ENCODE measurements around the gene CACNG6.

CACNG6 gene

DNA sequence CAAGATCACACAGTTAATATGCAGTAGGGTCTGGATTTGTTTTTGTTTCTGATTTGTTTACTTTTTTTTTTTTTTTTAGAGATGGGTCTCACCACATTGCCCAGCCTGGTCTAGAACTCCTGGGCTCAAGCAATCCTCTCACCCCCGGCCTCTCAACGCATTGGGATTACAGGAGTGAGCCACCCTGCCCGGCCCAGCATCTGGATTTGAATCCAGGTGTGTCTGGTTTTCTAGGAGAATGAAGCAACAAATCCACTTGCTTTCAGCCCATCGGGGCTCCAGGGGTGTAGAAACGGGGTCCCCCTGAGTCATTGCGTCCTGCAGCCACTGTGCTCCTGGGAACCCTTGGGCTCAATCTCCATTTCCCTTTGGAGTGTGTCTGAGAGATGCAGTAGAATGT is 22.1 kb upstream of the CACNG6 start:
- no peak for DNase-seq (ENCODE audit: low spot score)

DNA sequence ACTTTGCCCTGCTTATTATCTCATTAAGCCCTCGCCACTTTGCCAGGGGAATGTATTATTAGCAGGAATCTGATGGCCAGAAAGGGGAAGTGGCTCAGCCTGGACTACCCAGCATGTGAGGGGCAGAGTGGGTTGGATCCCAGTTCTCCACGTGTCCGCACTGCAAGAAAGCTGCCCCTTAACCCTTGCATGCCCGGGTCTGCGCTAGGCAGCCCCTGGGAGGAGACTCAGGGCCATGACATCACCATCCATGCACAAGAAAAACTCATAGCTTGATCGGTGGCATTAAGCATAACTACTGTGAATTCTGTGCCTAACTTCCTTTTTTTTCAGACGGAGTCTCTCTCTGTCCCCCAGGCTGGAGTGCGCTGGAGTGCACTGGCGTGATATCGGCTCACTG is 19.8 kb upstream of the CACNG6 start:
- no peak for DNase-seq (ENCODE audit: low spot score)

- DNase-seq (ENCODE audit: low spot score): no peak
Observed at GRCh38 chr19:53977429-53977990, 13.9 kb upstream of the CACNG6 start.

GRCh38 chr19:53977991-53978731 is 13.3 kb upstream of the CACNG6 start:
- DNase-seq (ENCODE audit: low spot score): no peak

- DNase-seq (ENCODE audit: low spot score): no peak
Observed at GRCh38 chr19:53978975-53979801, 12.2 kb upstream of the CACNG6 start.

GRCh38 chr19:53980539-53981375 is 10.7 kb upstream of the CACNG6 start:
- DNase-seq (ENCODE audit: low spot score): no peak

GRCh38 chr19:53981376-53981951 is 10.0 kb upstream of the CACNG6 start:
- DNase-seq (ENCODE audit: low spot score): no peak

DNA sequence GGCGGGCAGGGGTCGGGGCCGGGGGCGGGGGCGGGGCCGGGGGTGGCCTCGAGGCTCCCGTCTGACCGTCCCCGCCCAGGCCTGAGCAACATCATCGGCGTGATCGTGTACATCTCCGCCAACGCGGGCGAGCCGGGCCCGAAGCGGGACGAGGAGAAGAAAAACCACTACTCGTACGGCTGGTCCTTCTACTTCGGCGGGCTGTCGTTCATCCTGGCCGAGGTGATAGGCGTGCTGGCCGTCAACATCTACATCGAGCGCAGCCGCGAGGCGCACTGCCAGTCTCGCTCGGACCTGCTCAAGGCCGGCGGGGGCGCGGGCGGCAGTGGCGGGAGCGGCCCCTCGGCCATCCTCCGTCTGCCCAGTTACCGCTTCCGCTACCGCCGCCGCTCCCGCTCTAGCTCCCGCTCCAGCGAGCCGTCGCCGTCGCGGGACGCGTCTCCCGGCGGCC is 9.4 kb upstream of the CACNG6 start:
- no peak for DNase-seq (ENCODE audit: low spot score)

DNA sequence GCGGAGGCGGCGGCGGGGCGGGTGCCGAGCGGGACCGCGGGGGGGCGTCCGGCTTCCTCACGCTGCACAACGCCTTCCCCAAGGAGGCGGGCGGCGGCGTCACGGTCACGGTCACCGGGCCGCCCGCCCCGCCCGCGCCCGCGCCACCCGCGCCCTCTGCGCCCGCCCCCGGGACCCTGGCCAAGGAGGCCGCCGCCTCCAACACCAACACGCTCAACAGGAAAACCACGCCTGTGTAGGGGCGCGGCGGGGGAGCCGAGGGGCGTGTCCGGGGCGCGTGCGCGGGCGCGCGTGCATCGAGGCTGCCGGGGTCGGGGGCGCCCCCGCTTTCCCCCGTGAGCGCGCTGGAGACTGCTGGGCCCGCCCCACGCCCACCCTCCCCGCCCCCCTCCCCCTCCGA is 8.8 kb upstream of the CACNG6 start:
- DNase-seq (ENCODE audit: low spot score): no peak

- no peak for DNase-seq (ENCODE audit: low spot score)
Observed at GRCh38 chr19:53983457-53984289, 7.8 kb upstream of the CACNG6 start.

GRCh38 chr19:53985863-53986262 is 5.6 kb upstream of the CACNG6 start:
- DNase-seq (ENCODE audit: low spot score): no peak

GRCh38 chr19:53988981-53989380 is 2.5 kb upstream of the CACNG6 start:
- no peak for DNase-seq (ENCODE audit: low spot score)

DNA sequence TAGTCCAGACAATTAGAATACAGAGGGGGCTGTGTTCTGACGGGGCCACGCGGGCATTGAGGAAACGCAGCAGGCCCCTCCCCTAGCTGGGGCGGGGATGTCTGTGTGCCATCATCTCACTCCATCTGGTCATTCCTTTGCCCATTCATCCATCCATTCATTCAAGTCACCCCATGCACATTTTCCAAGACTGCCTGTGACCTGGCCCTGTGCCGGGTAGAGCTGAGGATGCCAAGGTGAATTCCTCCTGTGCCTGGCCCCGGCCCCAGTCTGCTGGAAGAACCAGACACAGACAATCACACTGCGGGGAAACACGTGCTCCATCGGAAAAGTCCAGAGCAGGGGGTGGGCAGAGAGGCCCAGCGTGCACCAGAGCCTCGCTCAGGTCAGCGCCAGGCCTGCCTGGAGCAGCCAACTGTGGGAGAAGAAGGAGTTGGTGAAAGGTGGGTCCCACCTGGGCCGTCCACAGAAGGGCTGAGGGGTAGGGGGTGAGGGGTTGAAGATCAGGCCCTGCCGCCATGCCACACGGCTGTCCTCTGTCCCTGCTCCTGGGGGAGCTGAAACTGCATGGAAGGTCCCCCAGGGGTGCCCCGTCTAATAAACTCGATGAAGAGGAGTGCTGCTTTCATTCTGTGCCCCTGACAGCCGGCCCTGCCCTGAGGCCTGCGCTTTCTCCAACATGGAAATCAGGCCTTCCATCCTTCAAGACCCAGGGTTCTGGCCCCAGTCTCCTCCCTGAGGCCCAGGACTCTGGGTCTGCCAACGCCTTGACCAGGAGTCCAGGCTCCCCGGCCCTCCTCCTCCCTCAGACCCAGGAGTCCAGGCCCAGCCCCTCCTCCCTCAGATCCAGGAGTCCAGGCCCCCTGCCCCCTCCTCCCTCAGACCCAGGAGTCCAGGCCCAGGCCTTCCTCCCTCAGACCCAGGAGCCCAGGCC is 1.6 kb upstream of the CACNG6 start:
- no peak for DNase-seq (ENCODE audit: low spot score)

DNA sequence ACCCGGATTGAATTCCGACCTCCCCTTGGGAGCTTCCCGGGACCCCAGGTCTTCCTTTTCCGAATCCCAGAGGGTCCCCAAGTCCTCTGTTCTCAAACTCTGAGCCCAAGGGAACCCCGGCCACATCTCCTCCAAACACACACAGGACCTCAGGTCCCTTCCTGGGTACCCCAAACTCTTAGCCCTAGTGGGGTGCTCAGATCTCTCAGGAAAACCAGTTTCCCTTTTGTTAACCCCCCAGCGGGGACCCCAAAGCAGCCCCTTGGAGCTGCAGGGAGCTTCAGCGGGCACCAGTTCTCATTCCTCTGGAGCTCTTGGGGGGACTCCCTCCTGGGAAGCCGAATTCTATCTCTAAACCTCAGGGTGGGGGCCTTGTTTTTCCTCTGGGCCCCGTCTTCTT is 774 bp downstream of the CACNG6 start:
- no peak for DNase-seq (ENCODE audit: low spot score)

GRCh38 chr19:53992815-53993214 is 1.4 kb downstream of the CACNG6 start:
- DNase-seq (ENCODE audit: low spot score): no peak

GRCh38 chr19:53993448-53993847 is 2.0 kb downstream of the CACNG6 start:
- DNase-seq (ENCODE audit: low spot score): no peak

GRCh38 chr19:53994811-53995210 is 3.4 kb downstream of the CACNG6 start:
- no peak for DNase-seq (ENCODE audit: low spot score)

- DNase-seq (ENCODE audit: low spot score): no peak
Observed at GRCh38 chr19:53998223-53998622, 6.8 kb downstream of the CACNG6 start.

DNA sequence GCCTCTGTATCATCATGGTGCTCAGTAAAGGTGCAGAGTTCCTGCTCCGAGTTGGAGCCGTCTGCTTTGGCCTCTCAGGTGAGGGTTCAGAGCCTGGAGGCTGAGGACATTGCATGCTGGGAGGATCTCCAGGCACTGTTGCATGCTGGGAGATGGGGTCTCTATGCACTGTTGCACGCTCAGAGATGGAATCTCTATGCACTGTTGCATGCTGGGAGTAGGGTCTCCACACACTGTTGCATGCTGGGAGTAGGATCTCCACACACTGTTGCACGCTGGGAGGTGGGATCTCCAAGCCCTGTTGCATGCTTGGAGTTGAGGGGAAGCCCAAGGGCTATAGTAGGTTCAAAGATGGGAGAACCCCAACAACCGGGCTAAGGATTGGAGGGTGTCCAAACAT is 8.3 kb downstream of the CACNG6 start:
- DNase-seq (ENCODE audit: low spot score): no peak

- DNase-seq (ENCODE audit: low spot score): no peak
Observed at GRCh38 chr19:54001496-54001895, 10.1 kb downstream of the CACNG6 start.

Measured in left forelimb (tissue), 1 donor.